Loucy (cell line): ENCODE measurements around the gene KIRREL3.

Experiments
- H2AFZ ChIP-seq: fragments of 200-600 bp; sonication (generic); 2 replicates; pipeline ENCODE4 v1.6.0; 2016; ENCODE audit warnings: antibody characterized with exemption, mild to moderate bottlenecking, low read length, moderate library complexity
- H3F3A ChIP-seq: fragments of 200-600 bp; 2 replicates; pipeline ENCODE4 v1.6.0; 2016; ENCODE audit warnings: antibody characterized with exemption, low read depth, mild to moderate bottlenecking
- H3K27me3 ChIP-seq: fragments of 200-600 bp; sonication (generic); 2 replicates; pipeline ENCODE4 v1.6.1; 2014; ENCODE audit warnings: low read length, mild to moderate bottlenecking; ENCODE audit not compliant: insufficient read depth, poor library complexity, severe bottlenecking
- H3K36me3 ChIP-seq: fragments of 200-600 bp; sonication (generic); 2 replicates; pipeline ENCODE4 v1.6.1; 2016; ENCODE audit warnings: low read length; ENCODE audit not compliant: insufficient read depth
- H3K4me1 ChIP-seq: fragments of 200-600 bp; sonication (generic); 2 replicates; pipeline ENCODE4 v1.5.1; 2014; ENCODE audit warnings: low read length, mild to moderate bottlenecking; ENCODE audit not compliant: insufficient read depth, poor library complexity, severe bottlenecking
- H3K4me2 ChIP-seq: fragments of 200-600 bp; sonication (generic); 2 replicates; pipeline ENCODE4 v1.6.0; 2014; ENCODE audit warnings: antibody characterized with exemption, low read length, low read depth, mild to moderate bottlenecking; ENCODE audit not compliant: poor library complexity, severe bottlenecking
- H3K4me3 ChIP-seq: fragments of 200-600 bp; sonication (generic); 2 replicates; pipeline ENCODE4 v1.5.1; 2014; ENCODE audit warnings: low read length, mild to moderate bottlenecking, mixed read lengths; ENCODE audit not compliant: poor library complexity, severe bottlenecking
- H3K79me2 ChIP-seq: fragments of 200-600 bp; sonication (generic); 2 replicates; pipeline ENCODE4 v1.6.1; 2014; ENCODE audit warnings: low read length; ENCODE audit not compliant: insufficient read depth
- H3K9ac ChIP-seq: fragments of 200-600 bp; sonication (generic); 2 replicates; pipeline ENCODE4 v1.6.0; 2014; ENCODE audit warnings: mild to moderate bottlenecking, low read depth, low read length, moderate library complexity; ENCODE audit not compliant: poor library complexity, severe bottlenecking
- H3K9me2 ChIP-seq: fragments of 200-600 bp; sonication (generic); replicated peaks from 2 replicates; pipeline ENCODE4 v1.6.1; 2016; ENCODE audit warnings: low read depth, low read length, mixed read lengths
- H3K9me3 ChIP-seq: fragments of 200-600 bp; sonication (generic); 2 replicates; pipeline ENCODE4 v1.6.1; 2014; ENCODE audit warnings: mild to moderate bottlenecking, antibody characterized with exemption, low read length, low read depth; ENCODE audit not compliant: insufficient read depth
- H4K20me1 ChIP-seq: fragments of 200-600 bp; sonication (generic); 2 replicates; pipeline ENCODE4 v1.6.0; 2014; ENCODE audit warnings: antibody characterized with exemption, low read length, mild to moderate bottlenecking; ENCODE audit not compliant: insufficient read depth, poor library complexity, severe bottlenecking
- EZH2phosphoT487 ChIP-seq: fragments of 200-600 bp; IDR thresholded peaks from 2 replicates; pipeline ENCODE4 v1.6.1; 2018; ENCODE audit warnings: antibody characterized with exemption, mild to moderate bottlenecking, moderate library complexity, borderline replicate concordance
- TF ChIP-seq, protein P1 (sequence below): fragments of 200-600 bp; sonication (generic); conservative IDR thresholded peaks from 2 replicates; pipeline ENCODE4 v1.5.1; 2014; ENCODE audit warnings: mild to moderate bottlenecking, antibody characterized with exemption, low read length

The KIRREL3 gene

DNA sequence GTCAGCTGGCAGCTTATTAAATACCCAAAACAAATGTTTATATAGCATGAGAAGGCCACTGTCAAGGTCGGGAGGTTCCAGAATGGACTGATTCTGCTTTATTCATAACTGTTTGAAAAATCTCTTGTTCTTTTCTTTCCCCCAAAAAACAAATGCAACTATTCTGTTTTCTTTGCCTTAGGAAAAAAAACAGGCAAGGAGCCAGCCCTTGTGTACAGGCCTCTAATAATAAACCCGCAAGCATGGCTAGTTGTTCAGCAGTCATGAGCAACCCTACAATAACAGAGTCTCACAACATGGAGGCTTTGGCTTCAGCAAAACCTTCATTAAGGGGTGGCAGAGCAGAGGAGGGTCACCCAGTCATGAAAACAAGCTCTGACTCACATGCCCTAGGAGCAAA is 191.7 kb downstream of the KIRREL3 start:
- Histone ChIP-seq H3K4me1 (no peaks in the 10 kb centered on the region), H3K9ac (no peak overlapping the region), H3K9me3 (no peaks in the 10 kb centered on the region), H3K27me3 (no peaks in the 10 kb centered on the region), H3K79me2 (no peaks in the 10 kb centered on the region), H3K4me3 (no peak overlapping the region), H3K4me2 (no peak overlapping the region), H2AFZ (no peak overlapping the region), H4K20me1 (no peaks in the 10 kb centered on the region), H3F3A (no peaks in the 10 kb centered on the region), H3K36me3 (no peaks in the 10 kb centered on the region), H3K9me2 (no peaks in the 10 kb centered on the region)
- TF ChIP-seq, protein P1, sequence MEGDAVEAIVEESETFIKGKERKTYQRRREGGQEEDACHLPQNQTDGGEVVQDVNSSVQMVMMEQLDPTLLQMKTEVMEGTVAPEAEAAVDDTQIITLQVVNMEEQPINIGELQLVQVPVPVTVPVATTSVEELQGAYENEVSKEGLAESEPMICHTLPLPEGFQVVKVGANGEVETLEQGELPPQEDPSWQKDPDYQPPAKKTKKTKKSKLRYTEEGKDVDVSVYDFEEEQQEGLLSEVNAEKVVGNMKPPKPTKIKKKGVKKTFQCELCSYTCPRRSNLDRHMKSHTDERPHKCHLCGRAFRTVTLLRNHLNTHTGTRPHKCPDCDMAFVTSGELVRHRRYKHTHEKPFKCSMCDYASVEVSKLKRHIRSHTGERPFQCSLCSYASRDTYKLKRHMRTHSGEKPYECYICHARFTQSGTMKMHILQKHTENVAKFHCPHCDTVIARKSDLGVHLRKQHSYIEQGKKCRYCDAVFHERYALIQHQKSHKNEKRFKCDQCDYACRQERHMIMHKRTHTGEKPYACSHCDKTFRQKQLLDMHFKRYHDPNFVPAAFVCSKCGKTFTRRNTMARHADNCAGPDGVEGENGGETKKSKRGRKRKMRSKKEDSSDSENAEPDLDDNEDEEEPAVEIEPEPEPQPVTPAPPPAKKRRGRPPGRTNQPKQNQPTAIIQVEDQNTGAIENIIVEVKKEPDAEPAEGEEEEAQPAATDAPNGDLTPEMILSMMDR = no peak
- no peak for TF ChIP-seq EZH2phosphoT487

DNA sequence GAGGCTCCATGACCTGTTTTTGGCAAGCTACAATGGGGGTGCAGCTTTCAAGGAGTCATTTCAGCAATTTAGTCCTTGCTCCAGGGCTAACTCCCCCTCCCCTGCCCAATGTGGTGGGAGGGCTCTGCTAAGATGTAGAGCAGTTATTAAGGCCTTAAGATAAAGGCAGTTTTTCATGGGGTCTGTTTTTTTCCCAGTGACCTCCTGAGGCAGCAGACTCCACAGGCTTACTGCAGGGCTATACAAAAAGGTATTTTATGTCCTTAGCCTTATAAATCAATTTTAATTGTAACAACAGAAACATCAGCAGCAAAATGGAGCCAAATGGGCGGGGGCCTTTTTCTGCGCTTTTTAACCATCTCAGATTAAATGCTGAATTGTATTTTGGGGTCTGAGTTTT is 192.3 kb downstream of the KIRREL3 start:
- H3K9ac ChIP-seq = no peak overlapping the region
- H3K79me2 ChIP-seq = no peaks in the 10 kb centered on the region
- H3K4me3 ChIP-seq = no peak overlapping the region
- H3F3A ChIP-seq = no peaks in the 10 kb centered on the region
- no peak overlapping the region for H2AFZ ChIP-seq
- H4K20me1 ChIP-seq = no peaks in the 10 kb centered on the region
- H3K4me1 ChIP-seq = no peaks in the 10 kb centered on the region
- no peaks in the 10 kb centered on the region for H3K36me3 ChIP-seq
- no peaks in the 10 kb centered on the region for H3K9me3 ChIP-seq
- no peak overlapping the region for H3K4me2 ChIP-seq
- no peak for TF ChIP-seq EZH2phosphoT487
- TF ChIP-seq, protein P1 = no peak
- no peaks in the 10 kb centered on the region for H3K9me2 ChIP-seq
- H3K27me3 ChIP-seq = no peaks in the 10 kb centered on the region

DNA sequence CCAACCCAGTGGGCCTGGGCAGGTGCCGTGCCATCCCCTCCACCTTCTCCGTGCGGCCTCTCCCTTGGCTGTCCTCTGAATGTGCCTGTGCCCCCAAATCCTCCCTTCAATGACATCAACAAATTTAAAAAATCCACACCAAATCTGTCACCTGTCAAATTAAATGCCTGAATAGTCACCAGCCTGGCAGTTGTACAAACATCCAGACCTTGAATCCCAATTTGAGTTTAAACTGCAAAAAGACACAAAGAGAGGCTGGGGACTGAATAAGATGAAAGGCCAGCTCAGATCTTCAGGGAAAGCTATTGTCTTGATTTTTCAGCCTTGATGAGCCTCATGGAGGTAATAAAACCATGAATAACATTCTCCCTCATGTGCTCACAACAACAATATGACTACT is 194.7 kb downstream of the KIRREL3 start:
- Histone ChIP-seq H3K36me3 (no peaks in the 10 kb centered on the region), H3K9me3 (no peaks in the 10 kb centered on the region), H3K4me1 (no peaks in the 10 kb centered on the region), H4K20me1 (no peaks in the 10 kb centered on the region), H3F3A (no peaks in the 10 kb centered on the region), H3K9me2 (no peaks in the 10 kb centered on the region), H3K27me3 (no peaks in the 10 kb centered on the region), H3K4me2 (no peak overlapping the region), H2AFZ (no peak overlapping the region), H3K79me2 (no peaks in the 10 kb centered on the region), H3K4me3 (no peak overlapping the region), H3K9ac (no peak overlapping the region)
- TF ChIP-seq, protein P1 = no peak
- TF ChIP-seq EZH2phosphoT487 = no peak
